Femur (tissue), 1 donor: ENCODE measurements around the gene DOK7.
"Not testable (repeated sequence)": the region's sequence is repeated elsewhere in the genome, so short reads cannot be mapped to it uniquely, and the experiment has no call there.

Experiments used
- DNase-seq: peaks from one replicate; pipeline ENCODE4 v3.0.0-alpha.2; 2017

DOK7 gene

DNA sequence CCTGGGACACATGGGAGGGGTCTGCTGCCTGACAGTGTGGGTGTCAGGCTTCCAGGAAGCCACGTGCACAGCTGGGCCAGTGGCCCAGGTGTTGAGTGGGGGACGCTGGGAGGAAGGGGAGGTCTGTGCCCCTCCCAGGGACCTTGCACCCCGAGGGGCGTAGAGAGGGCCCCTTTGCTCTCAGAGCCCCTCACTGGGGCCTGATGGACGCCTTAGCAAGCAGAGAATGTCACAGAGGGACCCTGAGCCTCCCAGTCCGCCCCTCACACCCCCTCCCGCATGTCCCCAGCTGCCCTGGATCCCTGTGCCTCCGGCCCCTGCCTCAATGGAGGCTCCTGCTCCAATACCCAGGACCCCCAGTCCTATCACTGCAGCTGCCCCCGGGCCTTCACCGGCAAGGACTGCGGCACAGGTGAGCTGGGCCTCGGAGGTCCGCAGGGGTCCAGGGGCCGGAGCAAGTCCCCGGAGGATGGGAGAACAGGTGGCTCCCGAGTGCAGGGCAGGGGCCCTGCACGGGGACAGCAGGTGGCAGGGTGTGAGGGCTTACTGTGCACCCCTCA lies 19.3 kb upstream of the DOK7 start:
- DNase-seq = no peak

DNA sequence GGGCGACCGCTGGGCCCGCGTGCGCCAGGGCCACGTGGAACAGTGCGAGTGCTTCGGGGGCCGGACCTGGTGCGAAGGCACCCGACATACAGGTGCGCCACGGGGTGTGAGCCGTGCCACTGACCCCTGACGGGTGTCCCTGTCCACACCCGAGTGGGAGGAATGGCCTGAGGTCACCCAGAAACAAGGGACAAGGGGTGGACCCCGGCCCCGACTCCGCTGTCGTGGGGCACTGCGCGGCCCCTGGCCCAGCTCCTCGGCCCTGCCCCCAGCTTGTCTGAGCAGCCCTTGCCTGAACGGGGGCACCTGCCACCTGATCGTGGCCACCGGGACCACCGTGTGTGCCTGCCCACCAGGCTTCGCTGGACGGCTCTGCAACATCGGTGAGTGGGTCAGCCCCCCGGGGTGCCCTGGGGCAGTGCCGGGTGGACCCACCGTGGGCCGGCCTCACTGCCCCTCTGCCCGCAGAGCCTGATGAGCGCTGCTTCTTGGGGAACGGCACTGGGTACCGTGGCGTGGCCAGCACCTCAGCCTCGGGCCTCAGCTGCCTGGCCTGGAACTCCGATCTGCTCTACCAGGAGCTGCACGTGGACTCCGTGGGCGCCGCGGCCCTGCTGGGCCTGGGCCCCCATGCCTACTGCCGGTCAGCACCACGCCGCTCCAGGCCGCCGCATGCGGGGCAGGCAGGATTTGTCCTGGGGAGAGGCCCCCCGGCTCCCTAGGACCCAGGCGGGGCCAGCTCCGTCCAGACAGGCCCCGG lies 18.6 kb upstream of the DOK7 start:
- no peak for DNase-seq

DNA sequence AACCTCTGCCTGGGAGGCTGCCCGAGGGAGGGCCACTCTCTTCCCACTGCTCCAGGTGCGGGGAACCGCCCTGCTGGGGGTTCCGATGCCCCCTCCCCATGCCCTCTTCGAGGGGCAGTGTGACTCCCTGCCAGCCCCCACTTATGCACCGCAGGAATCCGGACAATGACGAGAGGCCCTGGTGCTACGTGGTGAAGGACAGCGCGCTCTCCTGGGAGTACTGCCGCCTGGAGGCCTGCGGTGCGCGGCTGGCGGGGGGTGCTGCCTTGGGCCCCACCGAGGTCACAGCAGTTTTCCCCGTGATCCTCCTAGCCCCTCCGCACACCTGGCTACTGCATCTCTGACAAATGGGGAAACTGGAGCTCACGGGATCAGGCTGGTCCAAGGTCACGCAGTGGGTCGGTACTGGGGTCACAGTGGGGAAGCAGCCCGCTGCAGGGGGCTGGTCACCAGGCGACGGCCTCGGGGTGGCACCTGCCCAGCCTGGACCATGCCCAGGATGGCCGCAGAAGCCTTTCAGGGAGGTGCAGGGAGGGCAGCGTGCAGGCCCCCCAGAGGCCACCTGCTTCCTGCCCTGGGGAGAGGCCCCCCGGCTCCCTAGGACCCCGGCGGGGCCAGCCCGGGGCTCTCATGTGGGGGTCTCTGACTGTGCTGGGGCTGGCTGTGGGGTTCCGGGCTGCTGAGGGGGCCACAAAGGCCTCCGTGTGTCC lies 17.8 kb upstream of the DOK7 start:
- no peak for DNase-seq

DNA sequence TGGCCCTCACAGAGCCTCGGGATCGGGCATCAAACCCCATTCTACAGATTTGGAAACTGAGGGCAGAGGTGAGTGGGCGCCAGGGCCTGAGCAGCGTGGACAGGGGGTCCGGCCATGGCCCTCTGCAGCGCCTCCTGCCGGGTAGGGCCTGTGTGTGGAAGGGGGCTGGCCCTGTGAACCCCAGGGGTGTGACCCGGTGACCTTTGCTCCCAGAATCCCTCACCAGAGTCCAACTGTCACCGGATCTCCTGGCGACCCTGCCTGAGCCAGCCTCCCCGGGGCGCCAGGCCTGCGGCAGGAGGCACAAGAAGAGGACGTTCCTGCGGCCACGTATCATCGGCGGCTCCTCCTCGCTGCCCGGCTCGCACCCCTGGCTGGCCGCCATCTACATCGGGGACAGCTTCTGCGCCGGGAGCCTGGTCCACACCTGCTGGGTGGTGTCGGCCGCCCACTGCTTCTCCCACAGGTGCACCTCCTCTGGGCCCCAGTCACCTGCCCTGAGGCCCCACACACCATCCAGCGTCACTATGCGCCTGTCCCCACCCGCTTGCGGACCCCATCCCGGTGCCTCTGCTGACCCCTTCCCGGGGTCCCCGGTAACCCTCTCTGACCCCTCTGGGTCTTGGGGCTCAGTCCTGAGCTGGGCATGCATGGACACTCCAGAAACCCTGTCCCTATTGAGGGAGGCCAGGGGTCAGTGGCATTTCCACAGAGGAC lies 17.1 kb upstream of the DOK7 start:
- DNase-seq = no peak

GRCh38 chr4:3446631-3447320 lies 16.3 kb upstream of the DOK7 start:
- DNase-seq = no peak

DNA sequence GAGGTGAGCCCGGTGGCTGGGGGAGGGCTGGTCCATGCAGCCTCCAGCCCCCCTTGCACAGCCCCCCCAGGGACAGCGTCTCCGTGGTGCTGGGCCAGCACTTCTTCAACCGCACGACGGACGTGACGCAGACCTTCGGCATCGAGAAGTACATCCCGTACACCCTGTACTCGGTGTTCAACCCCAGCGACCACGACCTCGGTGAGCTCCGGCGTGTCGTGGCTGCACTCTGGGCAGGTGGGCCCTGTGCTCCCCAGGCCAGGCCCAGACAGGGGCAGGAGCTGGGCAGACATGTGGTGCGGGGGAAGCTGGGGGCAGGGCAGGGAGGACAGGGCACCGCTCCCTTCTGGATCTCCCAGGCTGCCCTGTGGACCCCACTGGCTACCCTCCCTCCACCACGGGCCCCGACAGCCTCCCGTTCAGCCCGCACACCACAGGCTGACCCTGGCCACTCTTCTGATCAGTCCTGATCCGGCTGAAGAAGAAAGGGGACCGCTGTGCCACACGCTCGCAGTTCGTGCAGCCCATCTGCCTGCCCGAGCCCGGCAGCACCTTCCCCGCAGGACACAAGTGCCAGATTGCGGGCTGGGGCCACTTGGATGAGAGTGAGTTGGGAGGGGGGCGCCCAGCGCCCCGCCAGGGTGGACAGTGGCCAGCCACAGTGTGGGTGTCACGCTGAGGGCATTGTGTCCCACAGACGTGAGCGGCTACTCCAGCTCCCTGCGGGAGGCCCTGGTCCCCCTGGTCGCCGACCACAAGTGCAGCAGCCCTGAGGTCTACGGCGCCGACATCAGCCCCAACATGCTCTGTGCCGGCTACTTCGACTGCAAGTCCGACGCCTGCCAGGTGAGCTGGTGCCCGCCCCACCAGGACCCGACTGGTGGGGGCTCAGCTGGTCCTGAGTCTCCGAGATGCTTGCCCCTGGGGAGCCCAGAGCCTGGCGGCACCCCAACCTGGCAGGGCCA lies 15.4 kb upstream of the DOK7 start:
- no peak for DNase-seq

- no peak for DNase-seq
Measured at GRCh38 chr4:3449047-3449573, 14.0 kb upstream of the DOK7 start.

DNA sequence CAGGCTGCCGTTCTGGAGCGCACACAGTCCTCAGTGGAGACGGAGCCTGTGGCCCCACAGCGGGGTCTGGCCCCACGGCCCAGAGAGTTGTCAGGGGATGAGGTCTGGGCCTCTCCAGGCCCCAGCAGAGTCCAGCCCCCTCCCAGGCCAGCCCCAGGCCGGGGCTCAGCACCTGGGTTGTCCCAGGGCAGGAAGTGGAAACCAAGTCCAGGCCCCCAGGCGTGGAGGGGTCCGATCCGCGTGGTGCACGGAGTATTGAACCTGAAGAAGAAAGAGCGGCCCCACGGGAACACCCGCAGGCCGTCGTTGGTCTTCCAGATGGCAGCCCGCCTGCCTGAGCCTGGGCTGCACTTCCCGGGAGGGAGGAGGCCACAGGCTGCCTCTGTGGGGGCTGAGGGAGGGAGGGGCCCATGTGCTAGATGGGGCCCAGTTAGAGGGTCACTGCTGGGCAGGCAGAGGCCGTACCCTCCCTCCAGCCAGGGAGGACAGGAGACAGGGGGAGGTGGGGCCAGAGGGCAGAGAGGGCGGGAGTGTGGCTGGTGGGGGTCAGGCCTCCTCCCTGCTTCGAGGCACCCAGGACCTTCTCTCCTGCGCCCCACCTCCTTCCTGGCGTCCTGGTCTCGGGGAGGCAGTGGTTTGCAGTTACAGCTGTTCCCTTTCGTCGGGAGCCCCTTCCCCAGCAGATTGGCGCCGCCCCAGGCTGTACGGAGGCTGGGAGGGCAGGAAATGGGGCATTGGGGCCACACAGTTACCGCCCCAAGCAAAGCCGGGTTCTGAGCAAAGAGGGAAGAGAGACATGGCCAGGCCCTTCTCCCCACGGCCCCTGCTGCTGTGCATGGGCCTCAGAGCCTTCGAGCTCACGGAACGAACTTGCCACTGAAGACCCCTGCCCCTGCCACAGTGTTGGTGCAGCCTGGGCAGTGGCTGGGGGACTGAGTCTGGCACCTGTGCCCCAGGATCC lies 13.3 kb upstream of the DOK7 start:
- no peak for DNase-seq

DNA sequence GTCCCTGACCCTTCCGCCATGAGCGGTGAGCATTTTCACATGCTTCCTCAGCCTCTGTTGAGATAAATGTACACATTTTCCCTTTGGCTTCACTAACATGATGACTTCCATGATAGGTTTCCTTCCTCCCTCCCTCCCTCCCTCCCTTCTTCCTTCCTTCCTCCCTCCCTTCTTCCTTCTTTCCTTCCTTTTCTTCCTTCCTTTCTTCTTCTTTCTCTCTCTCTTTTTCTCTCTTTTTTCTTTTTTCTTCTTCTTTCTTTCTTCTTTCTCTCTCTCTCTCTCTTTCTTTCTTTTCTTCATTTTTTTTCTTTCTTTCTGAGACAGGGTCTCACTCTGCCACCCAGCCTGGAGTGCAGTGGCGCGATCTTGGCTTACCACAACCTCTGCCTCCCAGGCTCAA lies 12.5 kb upstream of the DOK7 start:
- DNase-seq = no peak

DNA sequence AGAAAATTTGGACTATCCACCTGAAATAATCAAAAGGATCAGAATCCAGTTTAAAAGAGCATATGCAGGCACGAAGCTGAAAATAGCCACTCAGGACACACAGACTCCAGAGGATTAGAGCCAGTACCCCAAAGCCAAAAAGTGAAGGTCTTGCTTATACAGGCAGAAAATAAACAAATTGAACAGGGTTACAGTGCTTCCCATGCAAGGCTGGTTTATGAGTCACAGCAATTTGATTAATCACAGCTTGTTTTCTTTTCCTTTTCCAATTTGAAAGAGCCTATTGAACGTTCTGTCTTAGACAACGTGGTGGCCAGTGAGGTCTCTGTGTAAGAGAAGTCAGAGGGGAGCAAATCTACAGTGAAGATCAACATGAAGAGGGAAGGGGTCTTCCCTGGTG lies 11.2 kb upstream of the DOK7 start:
- DNase-seq = no peak

GRCh38 chr4:3452376-3452775 lies 10.7 kb upstream of the DOK7 start:
- no peak for DNase-seq

DNA sequence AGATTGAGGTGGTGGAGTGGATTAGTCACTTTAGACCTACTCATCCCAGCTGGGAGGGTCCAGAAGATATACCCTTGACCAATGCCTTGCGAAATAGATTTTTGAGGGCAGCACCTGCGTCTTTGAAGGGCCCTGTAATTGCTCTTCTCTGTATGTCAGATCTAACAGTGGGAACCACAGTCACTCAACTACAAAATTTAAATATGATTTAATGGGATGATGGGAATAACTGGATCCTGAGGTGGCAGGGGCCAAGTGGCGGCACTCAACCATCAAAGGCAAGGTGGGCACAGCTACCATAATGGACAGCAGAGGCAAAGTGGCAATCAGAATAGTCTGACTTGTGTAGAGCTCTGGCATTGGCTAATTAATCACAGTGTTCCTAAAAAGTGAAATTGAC lies 7.5 kb upstream of the DOK7 start:
- not testable (repeated sequence) for DNase-seq

DNA sequence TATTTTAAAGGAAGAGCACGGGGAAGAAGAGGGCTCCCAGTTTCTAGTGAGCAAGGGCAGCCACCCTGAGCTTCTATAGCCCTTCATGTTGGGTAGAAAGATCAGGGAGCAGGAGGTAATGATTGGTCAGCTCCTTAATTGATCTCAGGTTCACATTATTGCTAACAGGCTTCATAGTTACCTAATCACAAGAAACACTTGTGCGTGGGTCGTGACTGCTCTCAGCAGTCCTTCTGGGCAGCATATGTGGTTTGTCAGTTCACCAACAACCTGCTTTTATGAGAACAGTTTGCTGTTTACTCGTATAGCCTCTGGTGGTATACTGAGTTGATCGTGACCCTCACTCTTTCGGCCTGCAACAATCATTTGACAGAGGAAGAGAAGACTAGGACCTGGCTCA lies 4.7 kb upstream of the DOK7 start:
- DNase-seq = no peak

GRCh38 chr4:3459156-3459555 lies 4.0 kb upstream of the DOK7 start:
- not testable (repeated sequence) for DNase-seq

DNA sequence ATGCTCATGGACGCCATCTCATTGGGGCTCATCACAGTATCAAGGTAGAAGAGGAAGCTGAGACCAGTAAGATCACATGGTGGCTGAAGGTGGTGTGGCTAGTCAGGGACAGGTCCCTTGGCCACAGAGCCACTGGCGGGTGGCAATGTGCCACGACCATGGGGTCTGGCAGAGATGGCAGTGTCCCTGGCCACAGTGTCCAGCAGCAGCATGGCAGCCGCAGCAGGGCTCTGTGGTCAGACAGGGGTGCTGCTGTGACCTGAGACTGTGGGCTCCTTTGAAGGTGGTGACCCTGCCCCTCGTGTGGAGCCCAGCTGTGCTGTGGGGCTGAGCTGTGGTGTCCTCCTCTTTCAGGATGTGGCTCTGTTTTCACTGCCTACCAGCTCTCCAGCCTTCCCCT lies 2.2 kb upstream of the DOK7 start:
- DNase-seq = no peak

DNA sequence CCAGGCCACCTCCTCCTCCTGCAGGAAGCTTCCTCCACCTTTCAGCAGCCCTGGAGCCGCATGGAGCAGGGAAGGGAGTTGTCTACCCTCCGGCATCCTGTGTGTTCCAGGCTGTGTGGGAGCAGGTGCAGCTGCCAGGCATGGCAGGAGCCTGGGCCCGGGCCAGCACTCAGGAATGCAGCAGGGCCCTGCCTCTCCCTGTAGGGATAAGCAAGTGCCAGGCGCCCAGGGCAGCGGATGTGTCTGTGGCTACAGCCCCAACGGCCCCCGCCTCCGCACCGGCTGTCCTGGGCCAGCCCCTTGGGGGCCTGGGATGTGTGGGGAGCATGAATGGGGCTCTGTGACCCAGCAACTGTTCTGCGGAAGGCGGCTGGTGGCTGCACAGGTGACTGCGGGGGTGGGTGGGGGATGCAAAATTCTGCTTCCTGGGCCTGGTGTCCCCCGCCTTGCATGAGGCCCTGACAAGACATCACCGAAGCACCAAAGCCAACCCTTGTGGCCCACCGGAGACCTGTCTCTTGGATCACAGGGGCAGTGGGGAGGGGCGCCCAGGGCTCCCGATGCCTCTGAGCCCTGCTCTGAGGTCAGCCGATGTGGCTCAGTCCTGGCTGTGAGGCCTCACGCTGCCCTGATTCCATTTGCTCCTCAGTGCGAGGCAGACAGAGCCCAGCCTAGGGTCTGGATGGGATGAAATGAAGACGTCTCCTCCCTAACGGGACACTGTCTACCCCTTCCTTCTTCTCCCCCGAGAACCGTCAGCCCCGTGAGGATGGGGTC lies 1.4 kb upstream of the DOK7 start:
- DNase-seq = peak; percentile 84

DNA sequence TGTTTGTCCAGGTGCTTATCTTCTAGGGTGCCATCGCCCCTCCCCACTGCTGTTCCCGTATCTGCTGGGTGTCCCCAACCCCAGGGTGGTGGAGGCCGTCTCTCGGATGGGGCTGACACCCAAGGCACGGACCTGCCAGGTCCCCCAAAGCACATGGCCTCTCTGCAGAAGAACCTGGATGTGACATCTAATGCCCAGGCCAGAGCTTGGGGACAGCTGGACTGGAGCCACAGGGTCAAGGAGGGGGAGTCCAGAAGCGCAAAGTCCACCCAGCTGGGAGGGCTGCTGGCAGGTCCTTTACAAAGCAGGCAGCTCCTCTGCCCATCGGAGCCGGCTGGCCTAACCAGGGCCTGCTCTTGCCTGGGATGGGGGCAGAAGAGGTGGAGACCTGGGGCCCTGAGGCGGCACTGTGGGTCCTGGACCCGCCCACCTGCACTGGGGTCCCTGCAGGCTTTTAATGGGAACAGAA lies 751 bp upstream of the DOK7 start:
- no peak for DNase-seq

DNA sequence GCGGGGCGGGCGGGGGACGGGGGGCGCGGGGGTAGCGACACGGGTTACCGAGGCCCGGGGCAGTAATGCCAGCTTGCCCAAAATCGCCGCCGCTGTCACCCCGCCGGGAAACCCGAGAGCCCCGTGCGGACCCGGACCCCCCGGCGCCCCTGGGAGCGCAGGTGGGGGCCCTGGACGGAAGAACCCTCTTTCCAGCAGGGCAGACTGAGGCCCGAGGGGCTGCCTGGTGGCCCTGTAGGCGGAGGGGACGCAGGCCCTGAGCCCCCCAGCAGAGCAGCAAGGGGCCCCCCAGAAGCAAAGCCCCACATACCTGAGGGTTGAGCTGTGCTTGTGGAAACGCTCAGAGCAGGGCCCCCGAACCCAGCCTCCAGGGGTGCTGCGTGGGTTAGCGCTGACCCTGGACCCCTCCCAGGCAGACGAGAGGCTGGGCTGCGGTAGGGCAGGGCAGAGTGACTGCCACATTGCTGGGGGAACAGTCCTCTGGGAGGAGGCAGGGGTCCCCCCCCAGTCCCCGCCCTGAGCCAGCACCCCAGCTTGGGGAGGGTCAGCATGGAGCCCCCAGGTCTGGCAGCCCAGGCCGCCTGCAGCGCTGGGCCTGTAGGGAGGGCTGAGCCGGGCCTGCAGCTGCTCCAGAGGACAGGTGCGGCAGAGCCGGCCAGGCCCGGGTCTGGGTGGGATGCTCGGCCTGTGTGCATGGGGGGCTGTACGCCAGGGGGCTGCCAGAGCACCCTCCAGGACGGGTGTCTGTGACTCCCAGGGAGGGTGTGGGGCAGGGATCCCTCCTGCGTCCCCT lies 646 bp downstream of the DOK7 start:
- DNase-seq = no peak
